Panc1 (cell line): ENCODE measurements around the gene RNF17. TPM values are rescaled to one million over a fixed set of nuclear protein-coding genes. Genes with fewer than 3 reads are reported as not detected.

Experiments
- ATAC-seq: fragments of 200-7000 bp; cut with Tn5 transposase; 2 replicates; pipeline ENCODE4 v1.9.1; 2020; ENCODE audit warnings: mild to moderate bottlenecking, moderate library complexity
- BruUV-seq: library from RNA; stranded (reverse); fragments of 400-500 nt; replicated peaks from 2 replicates; lab custom pipeline; 2021; lab: Mats Ljungman, UMichigan
- CTCF ChIA-PET: fragments of 300-600 bp; sonication (Branson Sonifier 250); formaldehyde crosslinking; loops from one replicate; lab custom pipeline; 2022; ENCODE audit warnings: antibody characterized with exemption; lab: Charles Lee
- POLR2A ChIA-PET: fragments of 300-600 bp; sonication (Branson Sonifier 250); formaldehyde crosslinking; loops from one replicate; lab custom pipeline; 2022; ENCODE audit warnings: antibody characterized with exemption; lab: Charles Lee
- DNase-seq: peaks from one replicate; pipeline ENCODE4 v3.0.0-alpha.2; 2010; ENCODE audit warnings: low read depth, low spot score
- H3K27ac ChIP-seq: 2 replicates; pipeline ENCODE4 v1.5.1; 2011; ENCODE audit warnings: mild to moderate bottlenecking, low read length, inconsistent platforms
- H3K27me3 ChIP-seq: fragments of 200-500 bp; sonication (Bioruptor generic); 2 replicates; pipeline ENCODE4 v1.6.0; 2014; ENCODE audit warnings: low read length, inconsistent platforms; ENCODE audit not compliant: control insufficient read depth, insufficient read depth
- H3K36me3 ChIP-seq: fragments of 200-500 bp; sonication (Bioruptor generic); 2 replicates; pipeline ENCODE4 v1.5.1; 2014; ENCODE audit warnings: inconsistent platforms, mild to moderate bottlenecking, low read length, moderate library complexity; ENCODE audit not compliant: control insufficient read depth, insufficient read depth
- H3K4me1 ChIP-seq: 2 replicates; pipeline ENCODE4 v1.5.1; 2011; ENCODE audit warnings: inconsistent platforms, mild to moderate bottlenecking, low read length, moderate library complexity; ENCODE audit not compliant: control insufficient read depth, insufficient read depth
- H3K4me3 ChIP-seq, 2 experiments: 2 replicates each; pipeline ENCODE4 v1.5.1; 2011 to 2012; ENCODE audit warnings: low read depth in 2 of 2, low read length in 2 of 2, mild to moderate bottlenecking in 2 of 2, inconsistent platforms in 1 of 2, moderate library complexity in 1 of 2
- H3K9me3 ChIP-seq: fragments of 200-500 bp; sonication (Bioruptor generic); 2 replicates; pipeline ENCODE4 v1.5.1; 2014; ENCODE audit warnings: low read depth, mild to moderate bottlenecking, inconsistent platforms, low read length, moderate library complexity; ENCODE audit not compliant: control insufficient read depth, insufficient read depth
- POLR2AphosphoS5 ChIP-seq: IDR thresholded peaks from 2 replicates; pipeline ENCODE4 v1.6.1; 2012; ENCODE audit warnings: mild to moderate bottlenecking, low read depth, low read length, moderate library complexity
- SIN3A ChIP-seq: IDR thresholded peaks from 2 replicates; pipeline ENCODE4 v1.6.1; 2012; ENCODE audit warnings: low read depth, mild to moderate bottlenecking, low read length, moderate library complexity, borderline replicate concordance; ENCODE audit not compliant: insufficient read depth
- TCF7L2 ChIP-seq: IDR thresholded peaks from 2 replicates; pipeline ENCODE4 v1.6.1; 2011; ENCODE audit warnings: mild to moderate bottlenecking, low read depth, low read length, inconsistent platforms
- in situ Hi-C: cut with HindIII; loops from 2 replicates; pipeline ENCODE4 v1.10.0; 2016; ENCODE audit warnings: low sequenced_read_pairs, low pct_unique_long_range_greater_than_20kb
- intact Hi-C: fragments of 100-400 bp; cut with micrococcal nuclease; formaldehyde crosslinking; loops from one replicate; pipeline ENCODE4 v1.10.0; 2022; ENCODE audit not compliant: unreplicated experiment
- total RNA-seq: library from RNA; stranded (reverse); gene quantifications from one replicate; pipeline ENCODE4 v1.2.1, GENCODE V29; 2021; ENCODE audit not compliant: unreplicated experiment
- TF ChIP-seq, protein P1 (sequence below): fragments of 450-650 bp; IDR thresholded peaks from 2 replicates; pipeline ENCODE4 v1.5.1; 2017; ENCODE audit warnings: mild to moderate bottlenecking
- TF ChIP-seq, protein P2 (sequence below), 2 experiments: IDR thresholded peaks; 2 replicates each; pipeline ENCODE4 v1.6.1; 2011 to 2012; ENCODE audit warnings: low read depth in 2 of 2, control low read depth in 1 of 2, low read length in 1 of 2, mild to moderate bottlenecking in 1 of 2, moderate library complexity in 1 of 2; ENCODE audit not compliant: insufficient read depth in 1 of 2

RNF17 gene
- total RNA-seq, 1 experiment from 2014 or later, result not detected

DNA sequence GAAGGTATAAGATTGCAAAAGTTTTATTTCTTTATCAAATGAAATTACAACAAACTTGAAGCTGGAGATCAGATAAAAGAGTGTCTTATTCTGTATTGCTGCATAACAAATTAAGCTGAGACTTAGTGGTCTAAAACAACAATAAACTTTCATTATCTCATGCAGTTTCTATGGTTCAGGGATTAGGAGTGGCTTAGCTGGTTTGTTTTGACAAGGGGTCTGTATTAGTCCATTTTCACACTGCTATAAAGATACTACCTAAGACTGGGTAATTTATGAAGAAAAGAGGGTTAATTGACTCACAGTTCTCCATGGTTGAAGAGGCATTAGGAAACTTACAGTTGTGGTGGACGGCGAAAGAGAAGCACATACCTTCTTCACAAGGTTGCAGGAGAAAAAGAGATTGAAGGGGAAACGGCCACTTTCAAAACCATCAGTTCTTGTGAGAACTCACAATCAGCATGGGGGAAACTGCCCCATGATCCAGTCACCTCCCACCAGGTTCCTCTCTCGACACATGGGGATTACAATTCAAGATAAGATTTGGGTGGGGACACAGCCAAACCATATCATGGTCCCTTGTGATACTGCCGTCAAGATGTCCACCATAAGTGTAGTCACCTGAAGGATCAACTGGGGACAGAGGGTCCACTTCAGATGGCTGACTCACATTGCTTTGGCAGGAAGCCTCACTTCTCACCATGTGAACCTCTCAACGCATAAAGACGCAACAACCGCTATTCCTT is 97.8 kb downstream of the RNF17 start:
- intact Hi-C loops (no loop called here), in situ Hi-C loops (no loop called here)
- Histone ChIP-seq H3K27ac (no peak overlapping the region), H3K36me3 (no peaks in the 10 kb centered on the region), H3K4me1 (no peaks in the 10 kb centered on the region), H3K9me3 (no peaks in the 10 kb centered on the region), H3K27me3 (no peaks in the 10 kb centered on the region; the same call in 1 of the 2 replicates), H3K4me3 (no peak overlapping the region)
- CTCF ChIA-PET, result no interaction called here
- POLR2A ChIA-PET, result no interaction called here
- TF ChIP-seq SIN3A (no peak), POLR2AphosphoS5 (no peak), TCF7L2 (no peak)
- TF ChIP-seq, protein P1, sequence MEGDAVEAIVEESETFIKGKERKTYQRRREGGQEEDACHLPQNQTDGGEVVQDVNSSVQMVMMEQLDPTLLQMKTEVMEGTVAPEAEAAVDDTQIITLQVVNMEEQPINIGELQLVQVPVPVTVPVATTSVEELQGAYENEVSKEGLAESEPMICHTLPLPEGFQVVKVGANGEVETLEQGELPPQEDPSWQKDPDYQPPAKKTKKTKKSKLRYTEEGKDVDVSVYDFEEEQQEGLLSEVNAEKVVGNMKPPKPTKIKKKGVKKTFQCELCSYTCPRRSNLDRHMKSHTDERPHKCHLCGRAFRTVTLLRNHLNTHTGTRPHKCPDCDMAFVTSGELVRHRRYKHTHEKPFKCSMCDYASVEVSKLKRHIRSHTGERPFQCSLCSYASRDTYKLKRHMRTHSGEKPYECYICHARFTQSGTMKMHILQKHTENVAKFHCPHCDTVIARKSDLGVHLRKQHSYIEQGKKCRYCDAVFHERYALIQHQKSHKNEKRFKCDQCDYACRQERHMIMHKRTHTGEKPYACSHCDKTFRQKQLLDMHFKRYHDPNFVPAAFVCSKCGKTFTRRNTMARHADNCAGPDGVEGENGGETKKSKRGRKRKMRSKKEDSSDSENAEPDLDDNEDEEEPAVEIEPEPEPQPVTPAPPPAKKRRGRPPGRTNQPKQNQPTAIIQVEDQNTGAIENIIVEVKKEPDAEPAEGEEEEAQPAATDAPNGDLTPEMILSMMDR, result no peak
- TF ChIP-seq, protein P2, sequence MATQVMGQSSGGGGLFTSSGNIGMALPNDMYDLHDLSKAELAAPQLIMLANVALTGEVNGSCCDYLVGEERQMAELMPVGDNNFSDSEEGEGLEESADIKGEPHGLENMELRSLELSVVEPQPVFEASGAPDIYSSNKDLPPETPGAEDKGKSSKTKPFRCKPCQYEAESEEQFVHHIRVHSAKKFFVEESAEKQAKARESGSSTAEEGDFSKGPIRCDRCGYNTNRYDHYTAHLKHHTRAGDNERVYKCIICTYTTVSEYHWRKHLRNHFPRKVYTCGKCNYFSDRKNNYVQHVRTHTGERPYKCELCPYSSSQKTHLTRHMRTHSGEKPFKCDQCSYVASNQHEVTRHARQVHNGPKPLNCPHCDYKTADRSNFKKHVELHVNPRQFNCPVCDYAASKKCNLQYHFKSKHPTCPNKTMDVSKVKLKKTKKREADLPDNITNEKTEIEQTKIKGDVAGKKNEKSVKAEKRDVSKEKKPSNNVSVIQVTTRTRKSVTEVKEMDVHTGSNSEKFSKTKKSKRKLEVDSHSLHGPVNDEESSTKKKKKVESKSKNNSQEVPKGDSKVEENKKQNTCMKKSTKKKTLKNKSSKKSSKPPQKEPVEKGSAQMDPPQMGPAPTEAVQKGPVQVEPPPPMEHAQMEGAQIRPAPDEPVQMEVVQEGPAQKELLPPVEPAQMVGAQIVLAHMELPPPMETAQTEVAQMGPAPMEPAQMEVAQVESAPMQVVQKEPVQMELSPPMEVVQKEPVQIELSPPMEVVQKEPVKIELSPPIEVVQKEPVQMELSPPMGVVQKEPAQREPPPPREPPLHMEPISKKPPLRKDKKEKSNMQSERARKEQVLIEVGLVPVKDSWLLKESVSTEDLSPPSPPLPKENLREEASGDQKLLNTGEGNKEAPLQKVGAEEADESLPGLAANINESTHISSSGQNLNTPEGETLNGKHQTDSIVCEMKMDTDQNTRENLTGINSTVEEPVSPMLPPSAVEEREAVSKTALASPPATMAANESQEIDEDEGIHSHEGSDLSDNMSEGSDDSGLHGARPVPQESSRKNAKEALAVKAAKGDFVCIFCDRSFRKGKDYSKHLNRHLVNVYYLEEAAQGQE (IDR thresholded peaks at IDR 0.05; ENCODE audit: insufficient read depth in 1 of 2, low read depth in 2 of 2, low read length in 1 of 2), result no peak
- BruUV-seq, result no TSS peak
- ATAC-seq (no peak), DNase-seq (no peak)

DNA sequence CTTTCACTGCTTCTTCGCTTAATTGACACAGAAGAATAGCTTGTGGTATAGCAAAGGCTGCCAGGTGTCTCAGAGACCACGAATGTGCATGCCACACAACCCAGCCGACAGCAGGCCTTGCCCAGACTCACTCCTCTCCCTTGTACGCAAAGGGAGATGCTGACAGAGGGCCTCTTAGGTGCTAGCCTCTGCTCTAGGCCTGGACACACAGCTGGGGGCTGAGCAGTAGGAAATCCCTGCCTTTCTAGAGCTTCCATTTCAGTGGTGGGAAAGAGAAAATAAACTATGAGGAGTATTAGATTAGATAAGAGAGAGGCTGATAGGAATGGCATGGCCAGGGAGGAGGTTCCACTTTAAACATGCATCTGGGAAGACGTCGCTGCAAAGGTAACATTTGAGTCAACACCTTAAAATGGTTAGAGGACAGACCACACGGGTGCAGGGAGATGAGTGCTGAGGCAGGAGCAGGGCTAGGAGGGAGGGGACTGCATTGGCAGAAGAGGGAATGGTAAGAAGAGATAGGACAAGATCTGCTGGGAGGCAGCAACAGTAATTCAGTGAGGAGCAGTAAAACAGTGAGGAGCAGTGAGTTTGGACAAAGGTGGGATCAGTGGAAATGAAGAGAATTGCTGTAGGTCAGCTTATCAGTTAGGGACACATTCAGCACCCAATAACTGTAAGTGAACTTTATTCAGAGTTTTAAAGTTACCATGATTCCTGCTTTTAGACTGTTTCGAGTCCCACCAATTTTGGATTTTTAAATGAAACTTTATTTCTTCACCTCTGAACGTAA is 100.0 kb downstream of the RNF17 start:
- Histone ChIP-seq H3K9me3 (no peaks in the 10 kb centered on the region), H3K36me3 (no peaks in the 10 kb centered on the region), H3K27me3 (no peaks in the 10 kb centered on the region; the same call in 1 of the 2 replicates), H3K27ac (no peak overlapping the region), H3K4me1 (no peaks in the 10 kb centered on the region), H3K4me3 (no peak overlapping the region)
- intact Hi-C loops, result no loop called here
- TF ChIP-seq, protein P2 (IDR thresholded peaks at IDR 0.05; ENCODE audit: insufficient read depth in 1 of 2, low read depth in 2 of 2, low read length in 1 of 2), result no peak
- TF ChIP-seq POLR2AphosphoS5, result no peak
- TF ChIP-seq TCF7L2, result no peak
- no peak for TF ChIP-seq SIN3A
- TF ChIP-seq, protein P1, result no peak
- POLR2A ChIA-PET, result no interaction called here
- BruUV-seq, result no TSS peak
- CTCF ChIA-PET, result no interaction called here
- in situ Hi-C loops, result no loop called here
- DNase-seq (no peak), ATAC-seq (no peak)
